EH (cell line): Measurements from ENCODE around the gene RICTOR.
A peak's percentile ranks its signal among the peaks of the same experiment; 100 is the strongest.

Source experiments
- DNase-seq: peaks from one replicate; pipeline ENCODE4 v3.0.0-alpha.2; 2015; ENCODE audit warnings: low read depth

Gene RICTOR

GRCh38 chr5:38932854-38933408 lies 141.3 kb downstream of the RICTOR start:
- DNase-seq: no peak

- no peak for DNase-seq
These were observed 142.5 kb downstream of the RICTOR start for GRCh38 chr5:38931731-38932130.

- DNase-seq: no peak
These were observed 144.4 kb downstream of the RICTOR start for GRCh38 chr5:38929838-38930237.

- DNase-seq: no peak
These were observed 146.7 kb downstream of the RICTOR start for GRCh38 chr5:38927470-38927869.

- DNase-seq: peak; percentile 84
These were observed 148.1 kb downstream of the RICTOR start for GRCh38 chr5:38926121-38926520.

- DNase-seq: peak; percentile 90
These were observed 148.9 kb downstream of the RICTOR start for GRCh38 chr5:38925154-38925925.

GRCh38 chr5:38923661-38924451 lies 150.3 kb downstream of the RICTOR start:
- peak; percentile 58 for DNase-seq

GRCh38 chr5:38922199-38922598 lies 152.0 kb downstream of the RICTOR start:
- peak; percentile 65 for DNase-seq

- peak; percentile 25 for DNase-seq
These were observed 153.0 kb downstream of the RICTOR start for GRCh38 chr5:38921174-38921573.

GRCh38 chr5:38916802-38917201 lies 157.4 kb downstream of the RICTOR start:
- DNase-seq: no peak

- DNase-seq: peak; percentile 27
These were observed 160.5 kb downstream of the RICTOR start for GRCh38 chr5:38913714-38914113.

GRCh38 chr5:38911933-38912332 lies 162.3 kb downstream of the RICTOR start:
- DNase-seq: no peak

- no peak for DNase-seq
These were observed 167.7 kb downstream of the RICTOR start for GRCh38 chr5:38906503-38906902.

GRCh38 chr5:38905516-38905915 lies 168.7 kb downstream of the RICTOR start:
- DNase-seq: peak; percentile 18

GRCh38 chr5:38899936-38900335 lies 174.3 kb downstream of the RICTOR start:
- no peak for DNase-seq

GRCh38 chr5:38896760-38897159 lies 177.4 kb downstream of the RICTOR start:
- no peak for DNase-seq

- no peak for DNase-seq
These were observed 181.8 kb downstream of the RICTOR start for GRCh38 chr5:38892363-38892762.

- DNase-seq: no peak
These were observed 182.6 kb downstream of the RICTOR start for GRCh38 chr5:38891563-38891962.

- no peak for DNase-seq
These were observed 184.8 kb downstream of the RICTOR start for GRCh38 chr5:38889424-38889823.

- DNase-seq: no peak
These were observed 186.2 kb downstream of the RICTOR start for GRCh38 chr5:38888041-38888440.
